Omental fat pad (tissue), 4 donors: ENCODE measurements around the gene CCNL2. TPM values are rescaled to one million over a fixed set of nuclear protein-coding genes. Genes with fewer than 3 reads are reported as not detected.
A peak's percentile ranks its signal among the peaks of the same experiment; 100 is the strongest.
"Not testable (repeated sequence)": the region's sequence is repeated elsewhere in the genome, so short reads cannot be mapped to it uniquely, and the experiment has no call there.

ENCODE experiments used
- ATAC-seq: fragments of 150-250 bp; one replicate; pipeline ENCODE4 v1.9.1; 2016; ENCODE audit warnings: mild to moderate bottlenecking, moderate library complexity; ENCODE audit not compliant: low FRiP score
- DNase-seq: peaks from one replicate; pipeline ENCODE4 v3.0.0-alpha.2; 2019; ENCODE audit warnings: low spot score
- CTCF ChIP-seq, 3 donors: fragments of 450-650 bp; IDR thresholded peaks; one replicate each; pipeline ENCODE4 v1.5.1; 2016 to 2017; ENCODE audit warnings: antibody characterized with exemption in 3 of 3, mild to moderate bottlenecking in 3 of 3, moderate library complexity in 2 of 3
- total RNA-seq, 4 donors: library from RNA; depleted of rRNA; stranded (reverse); fragments of >200 nt; gene quantifications; one replicate each; pipeline ENCODE4 v1.1.0, GENCODE V29; 2016

Gene CCNL2
- total RNA-seq, 4 donors from 2014 or later, result 142 to 273 (median 204) TPM

- ATAC-seq (no peak), DNase-seq (no peak)
- no peak for TF ChIP-seq CTCF (IDR thresholded peaks at IDR 0.05)
Measured at GRCh38 chr1:1415751-1416150, 16.6 kb upstream of the CCNL2 start.

GRCh38 chr1:1412311-1412902 lies 13.3 kb upstream of the CCNL2 start:
- ATAC-seq, DNase-seq: not testable (repeated sequence)

GRCh38 chr1:1411626-1412025 lies 12.5 kb upstream of the CCNL2 start:
- no peak for TF ChIP-seq CTCF (IDR thresholded peaks at IDR 0.05)
- no peak for DNase-seq
- no peak for ATAC-seq

GRCh38 chr1:1410238-1410637 lies 11.1 kb upstream of the CCNL2 start:
- DNase-seq, ATAC-seq: not testable (repeated sequence)

- no peak for TF ChIP-seq CTCF (IDR thresholded peaks at IDR 0.05)
- peak; percentile 43 for ATAC-seq
- DNase-seq, result no peak
Measured at GRCh38 chr1:1407636-1408318, 8.6 kb upstream of the CCNL2 start.

- no peak for TF ChIP-seq CTCF (IDR thresholded peaks at IDR 0.05)
- DNase-seq, result peak; percentile 88
- peak; percentile 86 for ATAC-seq
Measured at GRCh38 chr1:1406821-1407635, 7.9 kb upstream of the CCNL2 start, which contains the start of gene MRPL20. MRPL20 (minus strand) TSS chr1:1407293; CDS start chr1:1407217, 76 bp downstream.

- no peak for DNase-seq
- ATAC-seq, result no peak
- TF ChIP-seq CTCF (IDR thresholded peaks at IDR 0.05), result no peak
Measured at GRCh38 chr1:1406101-1406820, 7.1 kb upstream of the CCNL2 start.
